ENCODE measurements around the gene ITGB2. TPM values are rescaled to one million over a fixed set of nuclear protein-coding genes. Genes with fewer than 3 reads are reported as not detected.
"Not testable (repeated sequence)": the region's sequence is repeated elsewhere in the genome, so short reads cannot be mapped to it uniquely, and the experiment has no call there.

ITGB2 gene
- total RNA-seq, 1 experiment from 2014 or later, result 1.5 TPM

- intact Hi-C loops (cut with micrococcal nuclease); CTCF ChIA-PET; H3K9me2 ChIP-seq (ENCODE audit: insufficient read depth); POLR2A ChIA-PET; H3K4me1 ChIP-seq (ENCODE audit: control insufficient read depth in 1 of 2, insufficient read depth in 2 of 2, low read length in 2 of 2); H3K27me3 ChIP-seq (ENCODE audit: insufficient read depth, low read length); H3K36me3 ChIP-seq (ENCODE audit: control insufficient read depth in 1 of 2, insufficient read depth in 2 of 2, low read length in 2 of 2); H3K79me2 ChIP-seq (ENCODE audit: insufficient read depth, low read length); H3K9ac ChIP-seq (ENCODE audit: low read length); RAD21 ChIA-PET (ENCODE audit: low non-redundant PET in 1 of 2, low total read pairs in 2 of 2, uncharacterized antibody in 2 of 2, unreplicated experiment in 2 of 2); H3K9me3 ChIP-seq (ENCODE audit: control insufficient read depth in 1 of 2, insufficient read depth in 1 of 2, low read depth in 1 of 2, low read length in 2 of 2); DNase-seq (ENCODE audit: low read depth, low spot score); H4K20me1 ChIP-seq (ENCODE audit: insufficient read depth); H3K4me3 ChIP-seq (replicated peaks in 1 of 2; ENCODE audit: low read depth in 1 of 2, low read length in 2 of 2); H3K27ac ChIP-seq (ENCODE audit: low read depth, low read length); H2AFZ ChIP-seq (ENCODE audit: low read depth, low read length, poor library complexity, severe bottlenecking); BruUV-seq (replicated peaks); H3K4me2 ChIP-seq (ENCODE audit: low read length); ATAC-seq: not testable (repeated sequence)
Measured at GRCh38 chr21:44879238-44879637, 41.5 kb downstream of the ITGB2 start.

DNA sequence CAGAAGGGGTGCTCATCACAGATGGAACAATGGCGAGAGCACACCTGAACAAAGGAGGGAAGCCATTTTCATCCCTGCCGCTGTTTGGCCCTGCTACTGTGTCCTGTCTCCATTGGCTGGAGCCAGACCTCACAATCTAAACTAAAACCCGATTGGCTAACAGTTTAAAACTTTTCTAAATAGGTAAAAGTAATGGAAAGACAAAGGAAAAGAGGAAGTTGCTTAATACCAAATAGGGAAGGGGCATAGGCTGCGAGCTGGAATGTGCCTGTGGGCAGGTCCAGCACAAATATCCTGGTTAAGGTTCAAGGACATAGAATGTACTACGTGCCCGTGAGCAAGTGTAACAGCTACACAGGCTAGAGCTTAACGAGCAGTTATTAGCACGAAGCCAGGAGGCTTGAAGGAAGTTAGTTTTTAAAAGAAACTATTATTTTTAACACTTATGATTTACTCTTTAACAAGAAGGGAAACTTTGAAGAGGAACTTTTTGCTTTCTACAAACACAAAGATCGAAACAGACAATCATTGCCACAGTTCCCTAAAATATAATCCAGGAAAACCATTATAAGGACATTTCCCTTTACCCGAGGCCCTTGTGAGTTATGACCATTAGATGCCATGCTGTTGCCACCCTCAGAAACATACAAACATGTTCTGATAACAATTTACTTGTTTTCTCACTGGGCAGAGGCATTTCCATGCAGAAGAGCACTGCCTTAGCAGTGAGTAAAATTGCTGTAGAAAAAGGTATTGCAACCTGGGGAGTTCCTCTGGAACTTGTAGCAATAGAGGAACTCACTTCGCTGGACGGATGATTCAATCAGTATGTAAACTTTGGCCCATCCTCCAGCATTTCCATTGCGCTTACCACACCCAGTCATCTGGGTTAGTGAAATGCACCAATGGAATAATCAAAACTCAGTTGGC is 42.4 kb downstream of the ITGB2 start:
- no peak overlapping the region for H3K9ac ChIP-seq (ENCODE audit: low read length)
- no peaks in the 10 kb centered on the region; the same call in 1 of the 2 replicates for H3K79me2 ChIP-seq (ENCODE audit: insufficient read depth, low read length)
- no peaks in the 10 kb centered on the region for H4K20me1 ChIP-seq (ENCODE audit: insufficient read depth)
- H3K4me3 ChIP-seq (replicated peaks in 1 of 2; ENCODE audit: low read depth in 1 of 2, low read length in 2 of 2), result no peak overlapping the region
- ATAC-seq, result no peak
- H3K4me2 ChIP-seq (ENCODE audit: low read length), result no peak overlapping the region
- no peaks in the 10 kb centered on the region for H3K36me3 ChIP-seq (ENCODE audit: control insufficient read depth in 1 of 2, insufficient read depth in 2 of 2, low read length in 2 of 2)
- ChIA-PET CTCF (no interaction called here), RAD21 (ENCODE audit: low non-redundant PET in 1 of 2, low total read pairs in 2 of 2, uncharacterized antibody in 2 of 2, unreplicated experiment in 2 of 2) (no interaction called here), POLR2A (no interaction called here)
- H3K27me3 ChIP-seq (ENCODE audit: insufficient read depth, low read length), result no peaks in the 10 kb centered on the region
- H3K9me3 ChIP-seq (ENCODE audit: control insufficient read depth in 1 of 2, insufficient read depth in 1 of 2, low read depth in 1 of 2, low read length in 2 of 2), result no peaks in the 10 kb centered on the region
- H3K27ac ChIP-seq (ENCODE audit: low read depth, low read length), result no peak overlapping the region
- H3K9me2 ChIP-seq (ENCODE audit: insufficient read depth), result no peaks in the 10 kb centered on the region
- intact Hi-C loops (cut with micrococcal nuclease), result no loop called here
- no peak for DNase-seq (ENCODE audit: low read depth, low spot score)
- no peak overlapping the region for H2AFZ ChIP-seq (ENCODE audit: low read depth, low read length, poor library complexity, severe bottlenecking)
- H3K4me1 ChIP-seq (ENCODE audit: control insufficient read depth in 1 of 2, insufficient read depth in 2 of 2, low read length in 2 of 2), result peaks cover 0 to 10% of the 10 kb centered on the region in 2 experiments; a peak in 2 of 4 replicates
- BruUV-seq (replicated peaks), result no TSS peak
- TF ChIP-seq POLR2A (IDR thresholded peaks at IDR 0.05; ENCODE audit: borderline replicate concordance, extremely low read depth, insufficient read depth, insufficient read length), result no peak
- TF ChIP-seq, protein P1, sequence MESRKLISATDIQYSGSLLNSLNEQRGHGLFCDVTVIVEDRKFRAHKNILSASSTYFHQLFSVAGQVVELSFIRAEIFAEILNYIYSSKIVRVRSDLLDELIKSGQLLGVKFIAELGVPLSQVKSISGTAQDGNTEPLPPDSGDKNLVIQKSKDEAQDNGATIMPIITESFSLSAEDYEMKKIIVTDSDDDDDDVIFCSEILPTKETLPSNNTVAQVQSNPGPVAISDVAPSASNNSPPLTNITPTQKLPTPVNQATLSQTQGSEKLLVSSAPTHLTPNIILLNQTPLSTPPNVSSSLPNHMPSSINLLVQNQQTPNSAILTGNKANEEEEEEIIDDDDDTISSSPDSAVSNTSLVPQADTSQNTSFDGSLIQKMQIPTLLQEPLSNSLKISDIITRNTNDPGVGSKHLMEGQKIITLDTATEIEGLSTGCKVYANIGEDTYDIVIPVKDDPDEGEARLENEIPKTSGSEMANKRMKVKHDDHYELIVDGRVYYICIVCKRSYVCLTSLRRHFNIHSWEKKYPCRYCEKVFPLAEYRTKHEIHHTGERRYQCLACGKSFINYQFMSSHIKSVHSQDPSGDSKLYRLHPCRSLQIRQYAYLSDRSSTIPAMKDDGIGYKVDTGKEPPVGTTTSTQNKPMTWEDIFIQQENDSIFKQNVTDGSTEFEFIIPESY (IDR thresholded peaks at IDR 0.05; ENCODE audit: extremely low read depth, insufficient replicate concordance, low read length), result no peak
- TF ChIP-seq, protein P2, sequence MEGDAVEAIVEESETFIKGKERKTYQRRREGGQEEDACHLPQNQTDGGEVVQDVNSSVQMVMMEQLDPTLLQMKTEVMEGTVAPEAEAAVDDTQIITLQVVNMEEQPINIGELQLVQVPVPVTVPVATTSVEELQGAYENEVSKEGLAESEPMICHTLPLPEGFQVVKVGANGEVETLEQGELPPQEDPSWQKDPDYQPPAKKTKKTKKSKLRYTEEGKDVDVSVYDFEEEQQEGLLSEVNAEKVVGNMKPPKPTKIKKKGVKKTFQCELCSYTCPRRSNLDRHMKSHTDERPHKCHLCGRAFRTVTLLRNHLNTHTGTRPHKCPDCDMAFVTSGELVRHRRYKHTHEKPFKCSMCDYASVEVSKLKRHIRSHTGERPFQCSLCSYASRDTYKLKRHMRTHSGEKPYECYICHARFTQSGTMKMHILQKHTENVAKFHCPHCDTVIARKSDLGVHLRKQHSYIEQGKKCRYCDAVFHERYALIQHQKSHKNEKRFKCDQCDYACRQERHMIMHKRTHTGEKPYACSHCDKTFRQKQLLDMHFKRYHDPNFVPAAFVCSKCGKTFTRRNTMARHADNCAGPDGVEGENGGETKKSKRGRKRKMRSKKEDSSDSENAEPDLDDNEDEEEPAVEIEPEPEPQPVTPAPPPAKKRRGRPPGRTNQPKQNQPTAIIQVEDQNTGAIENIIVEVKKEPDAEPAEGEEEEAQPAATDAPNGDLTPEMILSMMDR (IDR thresholded peaks at IDR 0.05 in 2 of 3, conservative IDR thresholded peaks at IDR 0.05 in 1 of 3; ENCODE audit: borderline replicate concordance in 1 of 3, insufficient read depth in 1 of 3, low read depth in 2 of 3, low read length in 2 of 3), result no peak
- TF ChIP-seq, protein P3, sequence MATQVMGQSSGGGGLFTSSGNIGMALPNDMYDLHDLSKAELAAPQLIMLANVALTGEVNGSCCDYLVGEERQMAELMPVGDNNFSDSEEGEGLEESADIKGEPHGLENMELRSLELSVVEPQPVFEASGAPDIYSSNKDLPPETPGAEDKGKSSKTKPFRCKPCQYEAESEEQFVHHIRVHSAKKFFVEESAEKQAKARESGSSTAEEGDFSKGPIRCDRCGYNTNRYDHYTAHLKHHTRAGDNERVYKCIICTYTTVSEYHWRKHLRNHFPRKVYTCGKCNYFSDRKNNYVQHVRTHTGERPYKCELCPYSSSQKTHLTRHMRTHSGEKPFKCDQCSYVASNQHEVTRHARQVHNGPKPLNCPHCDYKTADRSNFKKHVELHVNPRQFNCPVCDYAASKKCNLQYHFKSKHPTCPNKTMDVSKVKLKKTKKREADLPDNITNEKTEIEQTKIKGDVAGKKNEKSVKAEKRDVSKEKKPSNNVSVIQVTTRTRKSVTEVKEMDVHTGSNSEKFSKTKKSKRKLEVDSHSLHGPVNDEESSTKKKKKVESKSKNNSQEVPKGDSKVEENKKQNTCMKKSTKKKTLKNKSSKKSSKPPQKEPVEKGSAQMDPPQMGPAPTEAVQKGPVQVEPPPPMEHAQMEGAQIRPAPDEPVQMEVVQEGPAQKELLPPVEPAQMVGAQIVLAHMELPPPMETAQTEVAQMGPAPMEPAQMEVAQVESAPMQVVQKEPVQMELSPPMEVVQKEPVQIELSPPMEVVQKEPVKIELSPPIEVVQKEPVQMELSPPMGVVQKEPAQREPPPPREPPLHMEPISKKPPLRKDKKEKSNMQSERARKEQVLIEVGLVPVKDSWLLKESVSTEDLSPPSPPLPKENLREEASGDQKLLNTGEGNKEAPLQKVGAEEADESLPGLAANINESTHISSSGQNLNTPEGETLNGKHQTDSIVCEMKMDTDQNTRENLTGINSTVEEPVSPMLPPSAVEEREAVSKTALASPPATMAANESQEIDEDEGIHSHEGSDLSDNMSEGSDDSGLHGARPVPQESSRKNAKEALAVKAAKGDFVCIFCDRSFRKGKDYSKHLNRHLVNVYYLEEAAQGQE (IDR thresholded peaks at IDR 0.05; ENCODE audit: low read depth), result no peak
- TF ChIP-seq FOSL1 (IDR thresholded peaks at IDR 0.05; ENCODE audit: low read depth), result no peak
- no peak for TF ChIP-seq ZFX (IDR thresholded peaks at IDR 0.05)
- no peak for TF ChIP-seq SIN3A (IDR thresholded peaks at IDR 0.05; ENCODE audit: low read depth)
- TF ChIP-seq ZNF274 (IDR thresholded peaks at IDR 0.05; ENCODE audit: low read depth, low read length), result no peak
- no peak for TF ChIP-seq SRF (IDR thresholded peaks at IDR 0.05; ENCODE audit: low read depth)
- TF ChIP-seq YY1 (IDR thresholded peaks at IDR 0.05; ENCODE audit: extremely low read depth, insufficient replicate concordance, low read depth, low read length), result no peak
